Lower lobe of right lung (tissue), 2 donors: ENCODE results near the gene IGF1. TPM values are rescaled to one million over a fixed set of nuclear protein-coding genes. Genes with fewer than 3 reads are reported as not detected.
A peak's percentile ranks its signal among the peaks of the same experiment; 100 is the strongest.

Experiments used
- ATAC-seq, 2 donors: fragments of 200-7000 bp; cut with Tn5 transposase; one replicate each; pipeline ENCODE4 v1.9.1; 2020 to 2022; ENCODE audit warnings: mild to moderate bottlenecking in 2 of 2, moderate library complexity in 2 of 2
- DNase-seq: peaks from one replicate; pipeline ENCODE4 v3.0.0-alpha.2; 2020
- H3K27ac ChIP-seq: fragments of 200-600 bp; one replicate; pipeline ENCODE4 v1.8.0; 2022
- H3K27me3 ChIP-seq: fragments of 200-600 bp; one replicate; pipeline ENCODE4 v1.8.0; 2022; ENCODE audit warnings: low read depth
- H3K36me3 ChIP-seq: fragments of 200-600 bp; one replicate; pipeline ENCODE4 v1.8.0; 2022; ENCODE audit warnings: mild to moderate bottlenecking
- H3K4me1 ChIP-seq: fragments of 200-600 bp; one replicate; pipeline ENCODE4 v1.8.0; 2022
- H3K4me3 ChIP-seq: fragments of 200-600 bp; one replicate; pipeline ENCODE4 v1.8.0; 2022; ENCODE audit warnings: mild to moderate bottlenecking
- H3K9me3 ChIP-seq: fragments of 200-600 bp; one replicate; pipeline ENCODE4 v1.8.0; 2022
- CTCF ChIP-seq: fragments of 200-600 bp; IDR thresholded peaks from one replicate; pipeline ENCODE4 v1.8.0; 2022; ENCODE audit warnings: antibody characterized with exemption, mild to moderate bottlenecking
- intact Hi-C: fragments of 100-400 bp; cut with DNase I; formaldehyde crosslinking; loops from one replicate; pipeline ENCODE4 v1.11.0; 2022
- total RNA-seq: library from RNA; stranded (reverse); fragmentation: NEBNext Ultra II Directional; extraction: Animal tissue kit (Norgen Biotek cat#: 25700); gene quantifications from one replicate; pipeline ENCODE4 v1.2.1, GENCODE V29; 2021
- donor health status: DM: no; HTN: yes; CAD: no; lungs with severe emphysema.

Gene IGF1
- total RNA-seq, 1 donor from 2014 or later, result 16.9 TPM

GRCh38 chr12:102474438-102475064 lies 5.8 kb downstream of the IGF1 start:
- Histone ChIP-seq H3K36me3 (no peaks in the 10 kb centered on the region), H3K4me1 (peaks cover 33% of the 10 kb centered on the region), H3K4me3 (no peak overlapping the region), H3K27ac (no peak overlapping the region), H3K27me3 (no peaks in the 10 kb centered on the region), H3K9me3 (no peaks in the 10 kb centered on the region)
- DNase-seq (no peak), ATAC-seq (peak; percentile 77 to 93)
- no peak for TF ChIP-seq CTCF
- intact Hi-C loops, result no loop called here

- Histone ChIP-seq H3K4me3 (no peak overlapping the region), H3K4me1 (peaks cover 26% of the 10 kb centered on the region)
- intact Hi-C loops, result no loop called here
These were observed 7.9 kb downstream of the IGF1 start for GRCh38 chr12:102472496-102472895.

GRCh38 chr12:102471556-102471955 lies 8.8 kb downstream of the IGF1 start:
- ATAC-seq (no peak), DNase-seq (no peak)
- TF ChIP-seq CTCF, result no peak
- Histone ChIP-seq H3K27me3 (no peaks in the 10 kb centered on the region), H3K9me3 (no peaks in the 10 kb centered on the region), H3K27ac (no peak overlapping the region), H3K36me3 (no peaks in the 10 kb centered on the region), H3K4me3 (no peak overlapping the region), H3K4me1 (peaks cover 26% of the 10 kb centered on the region)
- intact Hi-C loops, result no loop called here

More at GRCh38 chr12:102472496-102472895, 7.9 kb downstream of the IGF1 start:
- TF ChIP-seq CTCF, result no peak
- Histone ChIP-seq H3K36me3 (no peaks in the 10 kb centered on the region), H3K9me3 (no peaks in the 10 kb centered on the region), H3K27me3 (no peaks in the 10 kb centered on the region), H3K27ac (no peak overlapping the region)
- ATAC-seq (no peak), DNase-seq (no peak)

- Histone ChIP-seq H3K4me3 (no peak overlapping the region), H3K9me3 (no peaks in the 10 kb centered on the region), H3K4me1 (peaks cover 26% of the 10 kb centered on the region), H3K36me3 (no peaks in the 10 kb centered on the region), H3K27ac (no peak overlapping the region), H3K27me3 (no peaks in the 10 kb centered on the region)
- ATAC-seq, result no peak
- no peak for TF ChIP-seq CTCF
- intact Hi-C loops, result no loop called here
- DNase-seq, result no peak
These were observed 9.4 kb downstream of the IGF1 start for GRCh38 chr12:102470945-102471344.

- H3K27ac ChIP-seq, result no peak overlapping the region
- TF ChIP-seq CTCF, result no peak
These were observed 12.0 kb downstream of the IGF1 start for GRCh38 chr12:102468261-102468915.

More at GRCh38 chr12:102468261-102468915, 12.0 kb downstream of the IGF1 start:
- Histone ChIP-seq H3K9me3 (no peaks in the 10 kb centered on the region), H3K4me1 (peaks cover 9% of the 10 kb centered on the region), H3K4me3 (no peak overlapping the region), H3K27me3 (no peaks in the 10 kb centered on the region), H3K36me3 (no peaks in the 10 kb centered on the region)
- no peak for ATAC-seq
- intact Hi-C loops, result no loop called here
- DNase-seq, result no peak
